NCI-H2227 treated with DMSO at 0.1 percent for 48 hours (cell line): ENCODE results near the gene RPS21.
"Not testable (repeated sequence)": the region's sequence is repeated elsewhere in the genome, so short reads cannot be mapped to it uniquely, and the experiment has no call there.

Experiments used
- DNase-seq: peaks from one replicate; lab custom pipeline; 2025; lab: John Stamatoyannopoulos, UW

Gene RPS21

DNA sequence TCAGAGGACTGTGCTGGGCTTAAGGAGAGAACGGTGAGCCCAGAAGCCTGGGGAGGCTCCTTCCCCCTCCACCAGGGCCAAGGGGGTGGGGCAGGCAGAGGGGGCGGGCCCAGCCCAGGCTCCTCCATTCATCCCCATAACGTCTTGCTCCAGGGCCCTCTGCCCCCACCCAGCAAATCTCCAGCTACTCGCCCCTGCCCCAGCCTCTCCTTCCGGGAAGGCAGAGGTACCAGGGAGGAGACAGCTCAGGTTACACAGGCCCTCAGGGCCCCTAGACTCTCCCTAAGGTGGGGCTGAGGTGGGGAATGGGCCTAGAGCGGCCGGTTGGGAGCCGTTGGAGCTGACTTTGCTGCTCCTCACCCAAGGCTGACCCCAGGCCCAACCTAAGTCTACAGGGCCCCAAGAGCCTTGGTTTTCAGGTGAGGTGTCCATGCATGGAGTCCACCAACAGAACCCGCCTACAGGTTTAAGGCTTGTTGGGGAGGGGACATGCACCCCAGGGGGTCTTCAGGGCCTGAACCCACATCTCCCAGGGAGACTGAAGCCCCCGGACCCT lies 21.0 kb upstream of the RPS21 start:
- no peak for DNase-seq

DNA sequence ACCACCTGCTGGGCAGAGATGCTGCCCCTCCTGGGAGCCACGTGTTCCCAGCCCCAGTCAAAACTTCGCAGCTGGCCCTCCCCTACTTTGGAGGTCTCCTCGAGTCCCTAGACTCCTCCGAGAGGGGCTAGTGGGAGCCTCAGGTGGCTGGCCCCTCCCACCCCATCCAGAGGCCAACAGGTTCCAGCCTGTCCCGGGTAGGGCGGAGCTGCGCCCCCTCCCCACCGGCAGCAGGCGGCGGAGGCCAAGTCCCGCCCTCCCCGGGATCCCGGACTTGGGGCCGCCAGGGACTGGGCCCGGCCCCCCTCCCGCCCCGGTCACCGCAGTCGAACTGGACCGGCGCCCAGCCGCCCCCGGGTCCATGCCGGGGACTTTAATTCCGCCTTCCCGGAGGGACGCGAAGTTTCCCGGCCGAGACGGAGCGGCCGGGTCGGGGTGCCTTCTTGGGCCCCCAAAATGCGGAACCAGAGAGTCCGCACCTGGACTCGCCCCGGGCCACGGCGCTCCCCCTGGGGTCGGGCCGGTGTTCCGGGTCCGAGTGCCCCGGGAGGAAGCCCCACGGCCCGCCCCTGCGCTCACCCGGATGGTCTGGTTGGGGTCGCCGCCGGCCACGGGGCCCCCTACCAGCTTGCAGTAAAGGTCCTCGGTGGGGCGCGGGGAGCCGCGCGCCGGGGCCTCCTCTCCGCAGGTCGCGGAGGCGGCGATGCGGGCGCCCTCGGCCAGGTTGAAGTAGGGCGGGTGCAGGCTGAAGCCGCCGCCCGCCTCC lies 20.4 kb upstream of the RPS21 start:
- no peak for DNase-seq

DNA sequence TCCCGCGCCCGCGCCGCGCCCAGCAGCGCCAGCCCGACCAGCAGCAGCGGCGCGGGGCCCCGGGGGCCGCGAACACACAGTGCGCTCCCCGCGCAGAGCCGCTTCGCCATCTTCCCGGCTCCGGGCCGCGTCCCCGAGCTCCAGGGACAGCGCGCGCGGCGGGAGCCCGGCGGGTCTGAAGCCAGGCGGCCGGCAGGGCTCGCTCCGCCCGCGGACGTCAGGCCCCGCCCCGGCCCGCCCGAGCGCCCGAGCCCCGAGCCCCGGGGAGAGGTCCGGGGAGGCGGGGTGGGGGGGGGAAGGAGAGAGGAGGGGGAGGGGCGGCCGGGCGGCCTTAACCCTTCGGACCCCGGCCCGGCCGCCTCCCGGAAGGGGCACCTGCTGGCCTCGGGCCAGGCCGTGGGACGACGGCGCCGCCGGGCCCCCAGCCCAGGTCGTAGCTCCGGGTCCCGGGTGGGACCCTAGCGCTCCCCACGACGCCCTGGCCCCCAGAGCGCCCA lies 19.7 kb upstream of the RPS21 start, which contains the start of gene LAMA5:
Gene LAMA5, minus strand, starts transcription at position 177 of the 497 bp plus-strand sequence. Its CDS starts 67 bp downstream, at position 110.
- peak; percentile 13 for DNase-seq

DNA sequence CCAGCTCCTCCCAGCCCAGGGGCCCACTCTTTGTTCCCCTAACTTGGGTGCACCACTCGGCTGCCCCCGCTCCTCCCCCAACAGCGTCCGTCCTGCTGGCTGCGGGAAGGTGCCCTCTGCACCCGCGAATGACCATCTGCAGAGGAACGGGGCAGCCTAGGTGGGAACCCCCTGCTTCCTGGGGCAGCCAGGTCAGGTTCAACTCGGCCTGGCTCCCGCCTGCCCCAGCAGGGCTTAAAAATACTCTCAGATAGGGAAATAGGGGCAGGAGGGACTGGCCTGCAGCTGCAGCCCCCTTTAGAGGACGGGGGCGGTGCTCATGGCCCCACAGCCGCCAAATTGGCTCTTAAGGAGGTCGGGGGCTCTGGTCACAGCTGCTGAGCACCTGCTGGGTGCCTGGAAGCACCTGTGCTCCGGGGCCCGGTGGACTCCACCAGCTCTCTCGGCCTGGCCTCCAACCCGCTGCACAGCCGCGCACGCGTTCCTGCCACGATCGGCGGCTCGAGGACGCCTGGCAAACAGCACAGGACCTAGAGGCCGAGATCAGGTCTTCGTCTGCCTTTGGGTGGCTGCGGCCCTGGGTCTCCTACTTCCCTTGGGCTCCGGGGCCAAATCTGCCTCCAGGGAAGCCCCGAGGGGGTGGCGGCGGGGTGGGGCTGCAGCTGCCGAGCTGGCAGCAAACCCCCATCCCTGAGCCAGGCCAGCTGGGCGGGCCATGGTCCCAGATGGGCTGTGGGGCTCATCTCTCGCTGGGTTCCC lies 19.1 kb upstream of the RPS21 start:
- DNase-seq, result peak; percentile 20

DNA sequence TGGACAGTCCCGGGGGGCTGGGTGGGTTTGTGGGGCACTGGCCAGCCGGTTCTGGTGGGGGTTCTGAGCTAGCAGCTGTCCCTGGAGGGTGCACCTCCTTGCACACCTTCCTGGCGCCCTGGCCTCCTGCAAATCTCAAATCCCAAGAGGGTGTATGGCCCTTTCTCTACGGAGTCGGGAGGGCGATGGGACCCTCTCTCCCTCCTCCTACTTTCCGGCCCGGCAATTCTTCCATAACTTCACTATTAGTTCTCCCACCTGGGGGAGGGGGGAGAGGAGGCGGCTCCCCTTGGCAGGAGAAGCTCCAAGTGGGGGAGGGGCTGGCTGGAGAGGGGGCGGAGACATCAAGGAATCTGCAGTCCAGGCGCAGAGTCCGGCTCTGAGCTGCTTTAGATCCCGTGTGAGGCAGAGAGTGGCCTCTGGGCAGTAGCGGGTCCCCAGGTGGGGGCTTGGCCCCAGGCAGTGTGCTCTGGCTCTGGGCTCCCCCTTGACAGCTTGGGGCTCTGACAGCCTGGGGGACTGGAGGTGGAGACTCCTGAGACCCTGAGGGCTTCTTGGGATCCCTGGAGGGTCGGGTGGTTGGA lies 18.4 kb upstream of the RPS21 start:
- DNase-seq, result peak; percentile 28

DNA sequence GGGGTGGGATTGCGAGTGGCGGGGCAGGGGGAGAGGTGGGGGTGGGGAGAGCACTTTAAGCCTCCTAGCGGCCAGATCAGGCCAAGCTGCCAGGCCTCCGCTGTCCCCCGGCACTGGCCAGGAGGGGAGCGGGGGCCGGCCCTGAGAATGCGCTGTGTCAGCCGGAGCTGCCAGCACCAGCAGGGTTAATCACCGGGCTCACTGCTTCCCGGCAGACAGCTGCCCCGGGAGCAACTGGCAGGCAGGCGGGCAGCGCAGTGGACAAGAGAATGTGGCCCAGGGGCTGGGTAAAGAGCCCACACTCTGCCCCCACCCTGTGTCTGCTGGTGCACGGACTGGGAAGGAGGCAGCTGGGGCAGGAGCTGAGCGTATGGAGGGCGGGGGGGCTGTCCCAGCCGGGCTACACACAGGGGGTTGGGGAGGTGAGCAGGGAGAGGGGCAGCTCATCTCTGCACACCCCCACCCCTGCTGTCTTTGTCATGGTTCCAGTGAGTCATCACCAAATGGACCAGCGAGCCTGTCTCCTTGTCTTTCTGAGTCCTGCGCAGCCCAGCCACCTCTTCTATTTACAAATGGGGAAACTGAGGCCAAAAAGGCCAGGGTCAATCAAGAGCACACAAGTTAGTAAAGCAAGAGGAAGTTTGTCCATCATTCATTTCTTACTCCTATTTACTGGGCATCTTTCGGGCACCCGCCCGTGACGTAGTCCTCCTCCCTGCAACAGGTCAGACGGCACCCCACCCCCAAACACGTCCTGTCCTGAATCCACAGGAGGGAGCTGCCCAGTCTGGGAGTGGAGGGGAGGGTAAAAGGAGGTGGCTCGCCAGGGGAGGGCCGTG lies 17.7 kb upstream of the RPS21 start:
- peak; percentile 51 for DNase-seq

DNA sequence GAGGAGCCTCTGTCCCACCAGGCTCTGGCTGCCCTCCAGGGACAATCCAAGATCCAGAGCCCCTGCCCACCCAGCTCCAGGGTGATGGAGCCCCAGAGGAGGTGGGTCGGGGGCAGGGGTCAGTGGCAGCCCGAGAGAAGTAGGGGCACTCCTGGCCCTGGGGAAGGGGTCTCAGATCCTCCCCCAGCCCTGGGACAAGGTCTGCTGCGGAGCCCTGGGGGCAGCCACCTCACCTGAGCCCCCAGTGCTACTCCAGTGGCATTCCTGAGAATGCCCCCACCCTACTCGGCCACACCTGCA lies 17.1 kb upstream of the RPS21 start:
- no peak for DNase-seq

DNA sequence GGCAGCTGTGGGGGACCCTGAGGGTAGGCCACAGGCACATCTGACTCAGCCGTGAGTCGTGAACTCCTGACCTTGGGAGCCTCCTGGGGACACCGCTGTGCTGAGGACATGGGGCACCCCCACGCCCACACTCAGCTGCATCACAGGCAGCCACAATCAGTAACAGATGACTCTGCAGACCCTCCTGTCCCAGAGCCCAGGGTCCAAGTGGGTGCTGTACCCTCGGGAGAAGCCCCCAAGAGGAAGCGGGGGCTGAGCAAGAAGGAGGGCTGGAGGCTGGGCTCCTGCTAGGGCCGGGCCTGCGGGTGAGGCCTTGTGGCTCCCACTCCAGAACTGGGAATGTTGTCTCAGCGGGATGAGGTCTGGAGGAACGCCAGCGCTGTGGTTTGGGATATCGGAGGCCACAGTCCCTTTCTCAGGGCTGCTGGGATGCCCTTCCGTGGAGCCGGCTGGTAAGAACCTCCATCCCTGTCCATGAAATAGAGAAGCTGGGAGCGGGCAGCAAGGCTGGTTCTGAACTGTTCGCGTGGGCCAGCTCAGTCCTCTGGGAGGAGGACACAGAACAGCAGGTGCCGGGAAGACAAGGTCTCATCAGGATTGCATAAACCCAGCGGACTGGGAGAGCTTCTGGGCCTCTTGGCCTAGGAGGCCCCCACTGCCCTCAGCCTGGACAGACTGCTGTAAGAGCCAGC lies 16.6 kb upstream of the RPS21 start:
- no peak for DNase-seq

DNA sequence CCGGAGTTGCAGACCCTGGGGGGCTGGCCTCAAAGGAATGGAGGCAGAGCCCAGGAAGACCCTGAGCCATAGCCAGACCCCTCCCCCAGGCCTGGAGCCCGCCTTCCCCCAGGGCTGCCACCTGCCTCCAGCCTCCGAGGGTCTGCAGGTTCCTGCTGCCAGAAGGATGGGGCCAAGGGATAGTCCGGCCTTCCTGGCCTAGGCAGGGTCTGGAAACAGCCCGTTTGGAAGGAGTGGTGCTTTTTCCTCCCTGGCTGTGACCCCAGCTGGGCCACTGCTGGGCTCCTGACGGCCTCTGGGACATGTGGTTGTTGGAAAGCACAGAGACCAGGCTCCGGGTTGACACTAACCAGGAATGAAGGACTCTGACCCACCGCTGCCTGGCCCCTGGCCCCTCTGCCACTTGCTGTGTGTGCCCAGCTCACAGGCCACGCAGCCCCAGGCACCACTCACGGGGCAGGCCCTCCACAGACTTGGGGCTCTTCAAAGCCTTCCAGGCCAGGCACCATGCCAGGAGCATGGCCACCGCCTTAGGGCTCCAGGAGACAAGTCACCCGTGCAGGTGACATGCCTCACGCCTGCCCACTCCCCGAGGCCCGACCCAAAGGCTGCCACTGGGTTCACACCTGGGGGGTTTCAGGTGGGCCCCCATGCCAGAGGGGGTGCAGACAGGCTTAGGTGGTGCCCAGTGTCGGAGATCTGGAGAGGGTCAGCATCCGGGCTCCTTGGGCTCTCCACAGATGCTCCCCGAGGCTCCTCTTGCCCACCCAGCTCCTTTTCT lies 15.9 kb upstream of the RPS21 start:
- no peak for DNase-seq

DNA sequence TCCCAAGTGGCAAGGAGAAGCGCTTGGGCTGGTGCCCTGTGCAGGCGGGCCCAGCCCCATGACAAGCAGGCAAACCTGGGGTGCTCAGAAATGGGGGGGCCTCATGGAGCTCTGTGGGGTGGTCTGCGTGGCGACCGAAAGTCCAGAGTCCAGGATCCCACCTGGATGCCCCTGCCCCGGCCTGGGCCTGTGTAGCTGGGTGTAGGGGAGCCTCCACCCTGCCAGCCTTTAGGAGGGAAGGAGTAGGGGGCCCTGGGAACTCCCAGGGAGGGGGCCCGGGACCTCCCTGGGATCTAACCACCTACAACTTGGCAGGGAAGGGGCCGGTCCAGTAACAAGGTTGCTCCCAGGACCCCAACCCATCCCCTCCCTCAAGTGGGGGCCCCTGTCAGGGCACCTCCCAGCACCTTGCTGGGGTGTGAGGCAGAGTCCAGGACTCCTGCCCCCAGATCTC lies 15.3 kb upstream of the RPS21 start:
- no peak for DNase-seq

DNA sequence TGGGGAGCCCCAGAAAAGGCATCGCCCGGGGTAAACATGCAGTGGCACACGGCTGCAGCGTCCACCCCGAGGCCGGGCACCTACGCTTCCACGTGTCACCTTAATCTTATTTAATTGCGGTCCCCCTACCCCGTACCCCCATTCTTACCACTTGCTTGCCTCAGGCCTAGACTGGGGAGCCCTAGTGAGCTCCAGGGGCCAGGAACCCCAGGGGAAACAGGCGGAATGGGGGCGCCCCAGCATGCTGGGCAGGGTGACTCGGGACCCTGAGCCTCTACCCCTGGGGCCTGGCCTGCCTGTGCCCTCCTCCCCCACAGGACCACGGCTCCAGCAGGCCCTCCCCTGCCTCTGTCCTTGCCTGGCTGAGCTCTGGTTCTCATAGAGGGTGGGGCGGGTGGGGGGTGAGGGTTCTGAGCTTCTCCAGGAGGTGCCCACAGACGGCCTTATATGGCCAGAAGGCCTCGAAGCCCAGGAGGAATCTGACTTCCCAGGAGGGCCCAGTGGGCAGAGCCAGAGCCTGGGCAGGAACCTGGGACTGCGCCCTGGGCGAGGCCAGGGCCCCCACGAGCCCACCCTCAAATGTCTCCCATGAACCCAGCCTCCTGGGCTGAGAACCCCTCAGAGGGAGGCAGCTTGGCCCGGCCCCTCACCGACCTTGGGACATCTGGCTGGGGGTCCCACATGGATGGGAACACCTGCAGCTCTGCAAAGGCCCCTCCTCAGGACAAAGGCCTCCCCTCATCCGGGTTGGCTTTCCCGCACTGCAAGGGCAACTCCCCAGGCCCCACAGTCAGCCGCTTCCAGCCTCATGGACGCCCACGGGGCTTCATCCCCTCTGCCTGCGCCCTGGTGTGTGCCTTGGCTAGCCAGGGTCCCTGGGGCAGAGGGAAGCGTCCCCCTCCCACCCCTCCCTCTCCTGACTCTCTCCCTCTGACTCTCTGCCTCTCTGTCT lies 14.6 kb upstream of the RPS21 start:
- no peak for DNase-seq

DNA sequence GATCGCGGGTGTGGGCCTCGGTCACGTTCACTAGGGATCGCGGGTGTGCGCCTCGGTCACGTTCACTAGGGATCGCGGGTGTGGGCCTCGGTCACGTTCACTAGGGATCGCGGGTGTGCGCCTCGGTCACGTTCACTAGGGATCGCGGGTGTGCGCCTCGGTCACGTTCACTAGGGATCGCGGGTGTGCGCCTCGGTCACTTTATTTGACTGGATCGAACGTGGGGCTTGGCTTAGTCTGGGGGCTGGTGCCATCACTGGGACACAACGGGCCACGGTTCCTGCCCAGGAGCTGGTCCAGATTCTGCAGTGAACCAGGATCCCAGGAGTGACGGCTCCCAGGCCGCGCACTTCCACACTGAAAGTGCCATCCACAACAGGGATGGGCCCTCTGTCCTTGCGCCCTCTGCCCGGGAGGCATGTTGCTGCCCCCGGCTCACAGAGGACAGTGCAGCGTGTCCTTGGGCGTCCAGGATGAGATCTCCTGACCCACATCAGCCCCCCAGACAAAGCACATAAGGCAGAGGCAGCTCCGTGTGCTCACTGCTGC lies 13.2 kb upstream of the RPS21 start:
- DNase-seq, result not testable (repeated sequence)

DNA sequence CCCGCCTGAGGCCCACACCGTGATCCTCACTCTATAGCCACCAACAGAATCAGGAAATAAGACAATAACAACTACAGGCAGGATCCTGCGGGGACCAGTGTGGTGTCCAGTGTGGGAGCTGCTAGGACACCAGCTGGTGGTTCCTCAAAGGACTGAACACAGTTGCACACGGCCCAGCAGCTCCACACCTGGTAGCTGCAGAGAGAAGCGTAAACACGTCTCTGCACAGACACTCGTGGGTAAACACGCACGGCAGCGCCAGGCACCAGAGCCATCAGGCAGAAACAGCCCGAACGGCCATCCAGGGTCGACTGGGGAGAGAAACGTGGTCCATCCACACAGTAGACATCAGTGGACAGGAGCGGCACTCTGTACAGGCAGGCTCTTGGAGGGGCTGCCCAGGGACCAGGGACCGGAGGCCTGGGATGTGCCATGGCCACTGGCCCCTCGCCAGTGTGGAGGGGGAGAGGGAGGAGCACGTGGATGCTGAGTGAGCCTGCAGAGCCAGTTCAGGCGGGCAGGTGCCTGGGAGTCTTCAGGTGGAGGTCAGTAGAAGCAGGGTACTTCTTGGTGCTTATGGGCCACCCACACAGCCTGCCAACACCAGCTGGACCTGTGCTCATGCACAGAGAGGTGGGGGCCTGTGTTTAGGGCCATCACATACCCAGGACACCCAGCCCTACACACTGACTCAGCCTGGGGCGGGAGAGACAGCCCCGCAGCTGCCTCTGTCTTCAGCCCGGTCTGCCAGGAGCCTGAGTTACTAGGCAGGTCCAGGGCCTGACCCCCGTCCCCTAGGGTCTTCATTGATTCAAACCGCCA lies 12.4 kb upstream of the RPS21 start:
- no peak for DNase-seq

DNA sequence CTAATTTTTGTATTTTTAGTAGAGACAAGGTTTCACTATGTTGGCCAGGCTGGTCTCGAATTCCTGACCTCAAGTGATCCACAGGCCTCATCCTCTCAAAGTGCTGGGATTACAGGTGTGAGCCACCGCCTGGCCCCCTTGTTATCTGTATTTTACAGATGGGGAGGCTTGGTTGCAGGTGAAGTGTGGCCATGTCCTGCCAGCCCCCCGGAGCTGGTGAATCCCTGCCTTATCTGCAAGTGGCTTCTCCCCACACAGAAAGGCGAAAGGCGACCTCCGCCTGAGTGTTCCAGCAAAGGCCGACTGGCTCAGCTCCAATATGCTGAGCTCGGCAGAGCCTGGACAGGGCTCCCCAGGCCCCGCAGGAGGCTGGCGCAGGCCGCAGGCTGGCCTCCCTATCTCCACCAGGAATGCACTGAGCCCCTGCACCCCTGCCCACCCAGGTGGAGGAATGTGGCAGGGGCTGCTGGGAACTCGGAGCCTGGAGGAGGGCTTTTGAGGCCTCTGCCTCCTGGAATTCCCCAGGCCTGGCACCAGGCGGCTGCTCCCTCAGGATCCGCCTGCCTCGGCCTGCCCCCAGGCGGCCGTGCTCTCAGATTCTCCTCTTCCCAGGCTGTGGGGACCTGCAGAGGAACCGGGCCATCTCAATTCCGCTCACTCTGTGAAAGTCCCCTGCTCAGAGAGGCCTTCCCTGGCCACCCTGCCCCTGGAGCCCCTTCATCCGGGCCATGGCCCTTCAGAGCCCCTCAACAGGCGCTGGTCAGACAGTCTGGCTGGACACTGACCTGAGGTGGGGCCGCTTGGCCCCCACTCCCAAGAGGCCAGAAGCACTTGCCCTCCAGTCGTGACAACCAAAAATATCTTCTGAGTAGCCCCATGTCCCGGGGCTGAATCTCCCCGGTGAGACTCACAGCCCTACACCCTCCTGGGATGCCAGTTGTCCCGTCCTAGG lies 10.5 kb upstream of the RPS21 start:
- DNase-seq, result no peak

DNA sequence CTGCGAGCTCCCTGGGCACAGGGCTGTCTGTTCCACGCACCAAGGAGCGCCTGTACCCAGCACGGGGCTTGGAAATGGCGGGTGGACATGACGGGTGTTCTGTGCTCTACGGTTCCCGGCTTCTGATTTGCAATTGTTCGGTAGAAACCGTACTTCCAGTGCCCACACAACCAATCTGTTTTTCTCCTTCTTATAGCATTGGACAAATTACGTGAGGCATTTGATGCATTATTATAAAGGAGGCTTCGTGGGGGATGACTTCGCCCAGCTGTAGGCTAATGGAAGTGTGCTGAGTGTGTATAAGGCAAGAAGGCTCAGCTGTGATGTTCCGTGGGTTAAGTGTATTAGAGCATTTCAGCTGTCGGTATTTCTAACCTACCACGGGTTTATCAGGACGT lies 9.8 kb upstream of the RPS21 start:
- DNase-seq, result no peak

DNA sequence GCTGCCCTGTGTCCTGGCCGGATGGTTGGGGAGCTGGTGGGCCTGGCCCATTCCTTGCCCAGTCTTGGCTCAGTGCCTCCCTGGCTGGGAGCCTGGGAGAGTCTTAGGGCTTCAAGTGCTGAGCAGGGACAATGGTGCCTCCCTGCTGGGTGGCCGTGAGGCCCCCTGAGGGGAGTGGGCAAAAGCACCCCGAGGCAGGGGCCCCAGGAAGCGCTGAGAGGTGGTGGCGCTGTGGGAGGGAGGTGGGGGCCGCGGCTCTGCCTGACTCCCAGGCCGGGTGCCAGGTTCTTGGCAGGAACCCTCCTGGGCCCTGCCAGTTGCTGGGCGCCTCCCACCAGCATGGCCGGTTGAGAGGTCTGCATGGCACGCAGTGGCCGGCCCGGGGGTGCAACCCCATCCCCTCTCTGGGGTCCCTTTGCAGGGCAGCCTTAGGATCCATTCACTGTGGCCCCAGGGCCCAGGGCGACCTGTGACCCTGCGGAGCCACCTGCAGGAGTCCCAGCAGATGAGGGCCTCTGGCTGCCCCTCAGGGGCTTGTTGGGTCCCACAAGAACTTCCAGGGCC lies 9.2 kb upstream of the RPS21 start:
- no peak for DNase-seq
